Measurements from ENCODE around the gene BTF3. TPM values are rescaled to one million over a fixed set of nuclear protein-coding genes. Genes with fewer than 3 reads are reported as not detected.

Gene BTF3
- total and polyA plus RNA-seq, 8 donors: 353 to 1,033 (median 938) TPM

DNA sequence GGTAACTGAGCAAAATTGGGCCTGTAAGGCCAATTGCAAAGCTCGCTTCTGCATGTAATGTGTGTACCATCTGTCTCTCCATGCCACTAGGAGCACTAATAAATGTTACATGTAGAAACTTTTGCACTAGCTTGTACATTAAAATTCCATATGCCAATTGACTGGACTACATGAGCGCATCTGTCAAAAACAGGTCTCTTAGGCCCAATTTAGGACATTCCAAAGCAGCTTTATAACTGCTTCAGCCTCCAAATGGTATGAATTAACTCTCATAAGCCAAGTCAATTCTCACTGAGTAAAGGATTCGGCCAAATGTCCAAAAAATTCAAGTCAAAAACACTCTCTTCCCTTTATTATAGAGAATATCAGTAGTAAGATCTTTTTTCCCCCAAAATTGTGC lies 26.1 kb upstream of the BTF3 start:
- Histone ChIP-seq H3K27ac (no peak overlapping the region), H3K27me3 (no peaks in the 10 kb centered on the region)
- no peak for ATAC-seq

GRCh38 chr5:73480500-73480899 lies 17.7 kb upstream of the BTF3 start:
- Histone ChIP-seq H3K27ac (no peak overlapping the region), H3K4me3 (no peak overlapping the region), H3K9me3 (no peaks in the 10 kb centered on the region), H3K27me3 (peaks cover 0 to 6% of the 10 kb centered on the region in 2 donors), H3K36me3 (no peaks in the 10 kb centered on the region), H3K4me1 (no peaks in the 10 kb centered on the region)
- TF ChIP-seq CTCF (IDR thresholded peaks at IDR 0.05): no peak
- ATAC-seq (no peak), DNase-seq (no peak)
- intact Hi-C loops (cut with DNase I): no loop called here

More for the DNA sequence above, 26.1 kb upstream of the BTF3 start:
- H3K4me3 ChIP-seq: no peak overlapping the region
- TF ChIP-seq CTCF (IDR thresholded peaks at IDR 0.05): no peak
- no peak for DNase-seq
- no peaks in the 10 kb centered on the region for H3K4me1 ChIP-seq
- intact Hi-C loops (cut with DNase I): no loop called here
- no peaks in the 10 kb centered on the region for H3K36me3 ChIP-seq
- no peaks in the 10 kb centered on the region for H3K9me3 ChIP-seq

DNA sequence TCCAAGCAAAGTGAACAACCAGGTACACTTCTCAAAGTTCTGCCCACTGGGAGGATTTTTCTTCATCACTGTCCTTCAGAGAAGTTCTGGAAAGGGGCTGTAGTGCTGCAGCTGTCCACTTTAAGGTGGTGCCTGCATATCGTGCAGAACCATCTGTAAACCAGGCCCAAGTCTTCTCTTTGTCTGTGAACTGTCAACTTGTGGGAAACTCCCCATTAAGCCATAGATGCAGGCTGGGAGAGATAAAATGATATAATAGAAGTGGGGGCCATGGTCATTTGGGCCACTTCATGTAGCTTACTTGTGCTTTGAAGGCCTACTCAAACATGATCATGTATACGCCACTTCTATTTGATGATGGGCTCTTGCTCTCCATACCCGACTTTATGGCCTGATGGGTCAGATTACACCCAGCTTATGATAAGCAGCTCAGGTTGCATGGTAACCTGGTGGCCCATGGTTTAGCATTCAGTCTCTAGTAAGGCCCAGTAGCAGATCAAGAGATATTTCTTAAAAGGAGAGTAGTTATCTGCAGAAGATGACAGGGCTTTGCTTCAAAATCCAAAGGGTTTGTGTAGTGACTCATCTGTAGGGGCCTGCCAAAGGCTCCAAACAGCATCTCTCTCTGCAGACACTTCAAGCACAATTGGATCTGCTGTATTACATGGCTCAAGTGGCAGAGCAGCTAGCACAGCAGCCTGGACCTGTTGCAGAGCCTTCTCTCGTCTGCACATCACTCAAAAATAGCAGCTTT lies 15.7 kb upstream of the BTF3 start:
- no peaks in the 10 kb centered on the region for H3K4me1 ChIP-seq
- peaks cover 0 to 13% of the 10 kb centered on the region in 2 donors for H3K27me3 ChIP-seq
- no peak for DNase-seq
- intact Hi-C loops (cut with DNase I): no loop called here
- no peak overlapping the region for H3K4me3 ChIP-seq
- H3K36me3 ChIP-seq: no peaks in the 10 kb centered on the region
- no peak for TF ChIP-seq CTCF (IDR thresholded peaks at IDR 0.05)
- H3K27ac ChIP-seq: no peak overlapping the region
- H3K9me3 ChIP-seq: no peaks in the 10 kb centered on the region
- no peak for ATAC-seq

DNA sequence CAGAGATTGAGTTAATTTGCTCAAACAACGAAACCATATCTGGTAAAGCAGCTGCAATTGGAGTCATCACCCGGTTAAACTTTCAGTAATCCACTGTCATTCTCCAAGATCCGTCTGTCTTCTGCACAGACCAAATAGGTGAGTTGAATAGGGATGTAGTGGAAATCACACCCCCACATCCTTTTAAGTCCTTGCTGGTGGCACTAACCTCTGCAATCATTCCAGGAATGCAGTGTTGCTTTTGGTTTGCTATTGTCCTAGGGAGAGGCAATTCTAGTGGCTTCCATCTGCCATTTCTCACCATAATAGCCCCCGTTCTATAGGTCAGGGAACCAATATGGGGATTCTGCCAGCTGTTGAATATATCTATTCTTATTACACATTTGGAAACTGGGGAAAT lies 14.6 kb upstream of the BTF3 start:
- ATAC-seq (no peak), DNase-seq (no peak)
- H3K27me3 ChIP-seq: peaks cover 0 to 15% of the 10 kb centered on the region in 2 donors
- no peaks in the 10 kb centered on the region for H3K36me3 ChIP-seq
- intact Hi-C loops (cut with DNase I): no loop called here
- no peak overlapping the region for H3K4me3 ChIP-seq
- TF ChIP-seq CTCF (IDR thresholded peaks at IDR 0.05): no peak
- no peaks in the 10 kb centered on the region for H3K9me3 ChIP-seq
- no peak overlapping the region for H3K27ac ChIP-seq
- no peaks in the 10 kb centered on the region for H3K4me1 ChIP-seq

DNA sequence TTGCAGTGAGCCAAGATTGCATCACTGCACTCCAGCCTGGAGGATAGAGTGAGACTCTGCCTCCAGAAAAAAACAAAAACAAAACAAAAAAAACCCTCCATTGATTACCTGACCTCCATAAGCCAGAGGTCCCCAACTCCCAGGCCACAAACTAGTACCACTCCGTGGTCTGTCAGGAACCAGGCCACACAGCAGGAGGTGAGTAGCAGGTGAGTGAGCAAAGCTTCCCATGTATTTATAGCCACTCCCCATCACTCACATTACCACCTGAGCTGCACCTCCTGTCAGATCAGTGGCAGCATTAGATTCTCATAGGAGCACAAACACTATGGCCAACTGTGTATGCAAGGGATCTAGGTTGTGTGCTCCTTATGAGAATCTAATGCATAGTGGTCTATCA lies 13.7 kb upstream of the BTF3 start:
- TF ChIP-seq CTCF (IDR thresholded peaks at IDR 0.05): no peak
- ATAC-seq: no peak
- Histone ChIP-seq H3K27me3 (peaks cover 0 to 11% of the 10 kb centered on the region in 2 donors), H3K9me3 (no peaks in the 10 kb centered on the region), H3K27ac (no peak overlapping the region), H3K4me1 (no peaks in the 10 kb centered on the region), H3K36me3 (no peaks in the 10 kb centered on the region), H3K4me3 (no peak overlapping the region)
- DNase-seq: no peak
- intact Hi-C loops (cut with DNase I): no loop called here
